Left kidney (tissue), 8 donors: ENCODE results near the gene GRAMD1B. TPM values are rescaled to one million over a fixed set of nuclear protein-coding genes. Genes with fewer than 3 reads are reported as not detected.
A peak's percentile ranks its signal among the peaks of the same experiment; 100 is the strongest.

ENCODE experiments used
- DNase-seq: peaks from one replicate; pipeline ENCODE4 v3.0.0-alpha.2; 2013
- long read RNA-seq, 8 donors: transcript quantifications; one replicate each; lab custom pipeline, GENCODE V29; 2026
- polyA plus RNA-seq: library from polyadenylated mRNA; unstranded; fragments of 120-200 nt; gene quantifications from one replicate; pipeline ENCODE4 v1.2.1, GENCODE V29; 2013; ENCODE audit not compliant: insufficient read length

GRAMD1B gene
- 13.0 TPM for polyA plus RNA-seq
- long read RNA-seq, donor 1, partial matches to known transcripts, result 0 of 2 reads
- long read RNA-seq, donor 1, other reads (novel, unspliced or antisense), result 0 of 2 reads
- long read RNA-seq, donor 2, result 0 reads
- long read RNA-seq, donor 3, result 0 reads
- long read RNA-seq, donor 4, partial matches to known transcripts, result 0 of 1 reads
- long read RNA-seq, donor 4, other reads (novel, unspliced or antisense), result 0 of 1 reads
- long read RNA-seq, donor 5, partial matches to known transcripts, result 0 of 2 reads
- long read RNA-seq, donor 5, other reads (novel, unspliced or antisense), result 0 of 2 reads
- long read RNA-seq, donor 6, partial matches to known transcripts, result 0 of 1 reads
- long read RNA-seq, donor 6, other reads (novel, unspliced or antisense), result 0 of 1 reads
- long read RNA-seq, donor 7, partial matches to known transcripts, result 10 of 10 reads
- long read RNA-seq, donor 7, other reads (novel, unspliced or antisense), result 0 of 10 reads
- long read RNA-seq, donor 8, partial matches to known transcripts, result 0 of 1 reads
- long read RNA-seq, donor 8, other reads (novel, unspliced or antisense), result 0 of 1 reads

DNA sequence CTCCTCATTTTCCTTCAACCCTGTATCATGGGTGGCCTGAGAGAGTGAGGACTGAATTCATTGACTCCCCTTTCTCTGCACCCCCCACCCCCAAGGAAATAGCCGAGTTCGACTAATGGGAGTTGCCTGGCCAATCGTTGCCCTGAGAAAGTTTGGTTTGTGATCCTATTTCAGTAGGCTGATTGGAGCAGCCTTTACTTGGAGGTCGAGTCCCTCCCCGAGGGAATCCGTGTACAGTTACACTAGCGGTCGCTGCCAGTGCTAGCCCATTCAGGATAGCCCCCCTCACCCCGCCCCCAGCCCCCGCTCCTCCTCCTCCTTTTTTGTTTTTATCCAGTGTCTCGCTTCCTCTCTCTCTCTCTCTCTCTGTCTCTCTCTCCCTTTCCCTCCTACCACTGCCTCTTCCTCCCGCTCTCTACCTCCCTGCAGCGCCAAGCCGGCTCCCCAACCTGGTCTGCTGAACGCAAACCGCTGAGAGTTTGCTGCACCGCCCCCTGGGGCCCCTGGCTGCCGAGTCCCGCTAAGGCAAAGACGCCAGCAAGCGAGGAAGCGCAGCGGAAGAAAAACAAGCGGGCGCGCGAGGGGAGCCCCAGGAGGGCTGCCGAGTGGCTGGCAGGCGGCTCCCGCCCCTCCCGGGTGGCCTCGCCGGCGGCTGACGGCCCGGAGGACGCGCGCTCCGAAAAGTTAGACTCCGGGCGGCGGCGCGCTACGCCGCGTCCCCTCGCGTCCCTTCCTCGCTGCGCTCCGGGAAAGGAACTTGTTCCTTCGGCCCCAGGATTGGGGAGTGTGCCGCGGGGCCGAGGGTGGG is at the start of gene GRAMD1B:
Gene GRAMD1B, plus strand, starts transcription at position 357 of the 808 bp plus-strand sequence. CDS start 524 bp downstream, outside the sequence.
- DNase-seq, result peak; percentile 82

DNA sequence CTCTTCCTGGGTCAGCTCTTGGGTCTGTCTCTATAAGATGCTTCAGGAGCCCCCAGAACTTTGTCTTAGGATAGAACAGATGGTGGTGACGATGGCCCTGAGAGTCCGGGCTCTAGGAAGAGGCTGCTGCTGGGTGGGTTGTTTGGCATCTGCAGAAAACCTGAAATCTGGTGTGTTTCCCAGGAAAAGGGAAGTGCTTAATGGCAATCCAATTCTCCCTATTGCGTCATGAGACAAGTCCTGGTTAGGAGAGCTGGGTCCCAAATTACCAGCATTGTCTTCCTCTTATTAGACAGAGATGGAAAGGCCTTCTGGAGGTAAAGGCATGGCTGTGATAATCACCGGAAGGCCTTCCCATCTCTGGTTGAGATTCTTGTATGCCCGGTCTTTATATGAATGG is 48.9 kb upstream of the GRAMD1B start:
- DNase-seq, result no peak

DNA sequence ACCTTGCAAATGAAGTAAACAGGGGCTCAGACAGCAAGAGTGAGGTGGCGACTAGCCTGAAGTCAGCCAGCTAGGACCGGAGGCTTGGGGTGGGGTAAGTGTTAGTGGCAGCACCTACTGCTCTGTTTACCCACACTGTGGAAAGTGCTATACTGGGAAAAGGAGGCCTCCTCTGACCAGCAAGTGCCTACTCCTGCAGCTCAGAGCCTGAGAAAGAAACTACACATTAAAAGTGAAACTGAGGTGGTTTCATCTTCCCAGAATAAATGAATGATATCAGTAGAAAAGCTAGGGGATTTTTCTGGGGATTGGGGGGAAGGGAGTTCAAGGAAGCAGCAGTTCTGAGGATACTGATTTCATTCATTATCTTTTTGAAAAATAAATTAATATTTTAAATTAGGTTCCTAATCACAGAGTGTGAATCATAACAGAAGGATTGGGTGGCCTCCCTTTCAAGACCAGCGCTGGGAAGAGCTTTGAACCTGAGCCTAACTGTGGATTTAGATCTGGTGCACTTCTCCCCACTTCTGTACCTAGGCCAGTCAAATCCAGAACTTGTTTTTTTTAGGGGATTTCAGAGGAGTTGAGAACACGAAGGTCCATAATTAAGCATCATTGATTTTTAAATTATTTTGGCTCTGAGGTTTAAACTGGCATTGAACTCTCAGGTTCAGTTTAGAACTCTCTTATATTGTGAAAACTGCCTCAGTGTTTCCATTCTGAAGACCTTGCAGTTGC is 48.1 kb upstream of the GRAMD1B start:
- DNase-seq, result no peak

DNA sequence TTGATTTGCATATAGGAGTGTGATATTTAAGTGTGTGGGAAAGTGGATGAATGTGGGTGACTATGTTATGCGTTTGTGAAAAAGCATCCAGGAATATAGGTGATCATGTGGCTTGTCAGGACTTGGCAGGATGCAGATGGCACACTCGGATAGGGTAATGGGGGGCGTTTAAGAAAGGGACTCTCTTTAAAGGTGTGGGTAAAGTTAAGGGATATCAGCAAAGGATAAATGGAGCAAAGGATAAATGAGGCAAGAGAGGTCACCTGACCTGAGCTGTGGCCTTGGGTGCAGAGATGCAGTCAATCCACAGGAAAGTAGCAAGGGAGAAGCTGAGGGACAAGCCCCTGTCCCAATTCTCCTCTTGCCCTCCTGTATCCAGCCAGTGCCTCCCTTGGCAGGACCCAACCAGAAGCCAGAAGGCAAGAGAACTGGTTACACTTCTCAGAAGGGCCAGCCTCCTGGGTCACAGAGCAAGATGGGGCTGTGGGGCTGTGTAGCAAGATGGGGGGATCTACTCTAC is 47.5 kb upstream of the GRAMD1B start:
- no peak for DNase-seq

DNA sequence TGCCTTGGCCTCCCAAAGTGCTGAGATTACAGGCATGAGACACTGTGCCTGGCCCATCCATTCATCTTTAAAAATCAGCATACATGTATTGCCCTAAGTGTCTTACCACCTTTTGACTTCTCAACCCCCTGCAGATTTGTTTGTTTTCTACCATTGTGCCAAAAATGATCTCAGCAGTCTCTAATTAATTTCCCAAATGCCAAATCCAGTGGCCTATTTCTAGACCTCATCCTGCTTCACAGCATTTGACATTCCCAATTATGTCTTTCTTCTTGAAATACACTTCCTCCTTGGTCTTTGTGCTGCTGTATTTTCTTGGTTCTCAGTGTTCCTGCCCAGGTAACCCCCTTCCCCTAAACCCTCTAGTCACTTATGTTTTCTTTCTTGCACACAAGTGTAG is 46.0 kb upstream of the GRAMD1B start:
- no peak for DNase-seq

DNA sequence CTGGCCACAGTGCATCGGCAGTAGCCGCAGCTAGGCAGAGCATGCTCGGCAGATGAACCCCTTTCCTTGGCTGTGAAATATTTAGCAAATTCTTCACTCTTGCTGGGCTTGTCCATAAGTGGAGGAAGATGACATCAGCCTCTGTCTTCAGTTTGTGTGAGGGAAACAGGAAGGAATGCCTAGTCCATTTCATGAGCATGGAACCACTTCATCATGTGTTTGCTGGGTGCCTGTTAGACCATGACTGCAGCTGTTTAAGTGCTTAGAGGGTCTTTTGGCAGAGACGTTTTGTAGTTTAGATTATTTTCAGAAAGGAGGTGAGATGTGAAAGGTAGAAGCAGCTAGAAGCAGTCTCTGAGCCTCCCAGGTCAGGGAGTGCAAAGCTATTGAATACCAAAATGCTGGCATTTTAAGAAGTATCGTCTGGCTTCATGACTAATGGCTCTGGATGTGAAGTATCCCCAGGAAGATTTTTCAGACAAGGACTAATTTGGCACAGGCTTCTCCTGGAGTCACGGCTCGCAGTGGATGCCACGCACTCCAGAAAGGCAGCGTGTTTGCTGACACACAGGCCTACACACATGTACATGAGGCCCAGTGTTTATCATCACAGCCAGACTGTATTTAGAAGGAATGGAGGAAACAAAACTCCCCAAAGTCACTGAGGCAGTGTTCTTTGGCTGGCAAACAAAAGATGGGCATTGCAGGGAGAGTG is 43.1 kb upstream of the GRAMD1B start:
- DNase-seq, result no peak

DNA sequence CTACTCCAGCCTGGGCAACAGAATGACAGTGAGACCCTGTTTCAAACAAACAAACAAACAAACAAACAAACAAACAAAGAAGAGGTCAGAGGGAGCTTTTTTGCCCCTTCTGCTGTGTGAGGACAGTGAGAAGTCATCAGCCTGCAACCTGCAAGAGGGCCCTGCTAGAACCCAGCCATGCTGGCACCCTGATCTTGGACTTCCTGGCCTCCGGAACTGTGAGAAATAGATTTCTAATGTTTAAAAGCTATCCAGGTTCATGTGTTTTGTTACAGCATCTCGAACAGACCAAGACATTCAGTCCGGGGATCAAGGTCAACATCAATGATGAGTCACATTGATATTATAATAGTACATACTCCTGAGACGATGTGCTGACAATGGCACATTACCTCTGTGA is 41.4 kb upstream of the GRAMD1B start:
- DNase-seq, result no peak

DNA sequence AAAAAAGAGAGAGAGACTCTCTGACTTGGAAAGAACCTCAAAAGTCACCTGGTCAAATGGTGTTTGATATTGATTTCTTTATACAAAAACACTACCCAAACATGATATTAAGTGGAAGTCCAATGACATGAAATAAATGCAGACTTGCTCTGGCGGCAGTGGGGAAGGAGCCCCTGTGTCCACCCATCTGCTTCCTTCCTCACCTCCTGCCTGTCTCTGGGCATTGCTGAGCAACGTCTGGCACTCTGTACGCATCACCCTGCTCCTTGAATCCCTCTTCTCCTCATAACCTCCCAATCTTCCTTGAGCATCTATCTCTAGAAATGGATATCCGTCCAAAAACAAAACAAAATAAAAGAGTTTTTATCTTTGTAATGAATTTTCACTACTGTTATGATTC is 39.9 kb upstream of the GRAMD1B start:
- no peak for DNase-seq

DNA sequence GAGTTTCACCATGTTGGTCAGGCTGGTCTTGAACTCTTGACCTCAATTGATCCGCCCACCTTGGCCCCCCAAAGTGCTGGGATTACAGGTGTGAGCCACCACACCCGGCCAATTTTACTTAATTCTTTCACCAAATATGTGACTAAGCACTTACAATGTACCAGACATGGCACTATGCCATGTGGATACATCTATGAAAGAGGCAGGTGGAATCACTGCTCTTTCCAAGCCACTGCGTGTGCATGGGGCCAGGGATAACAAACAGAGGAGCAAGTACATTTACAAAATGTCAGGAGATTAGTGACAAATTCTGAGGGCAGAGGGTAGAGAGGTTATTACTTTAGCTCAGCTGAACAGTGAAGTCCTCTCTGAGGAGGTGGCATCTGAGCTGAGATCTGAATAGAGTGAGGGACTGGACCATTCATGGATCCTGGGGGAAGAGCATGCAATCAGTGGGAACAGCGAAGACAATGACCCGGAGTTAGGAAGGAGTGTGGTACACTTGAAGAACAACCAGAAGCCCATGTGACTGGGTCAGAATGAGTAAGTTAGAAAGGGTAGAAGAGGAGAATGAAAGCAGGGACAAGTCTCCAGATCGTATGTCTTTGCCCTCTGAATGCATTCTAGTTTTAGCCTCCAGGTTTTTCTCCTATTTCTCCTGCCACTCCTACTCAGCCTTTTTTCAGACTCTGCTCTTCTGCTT is 38.3 kb upstream of the GRAMD1B start:
- DNase-seq, result no peak

DNA sequence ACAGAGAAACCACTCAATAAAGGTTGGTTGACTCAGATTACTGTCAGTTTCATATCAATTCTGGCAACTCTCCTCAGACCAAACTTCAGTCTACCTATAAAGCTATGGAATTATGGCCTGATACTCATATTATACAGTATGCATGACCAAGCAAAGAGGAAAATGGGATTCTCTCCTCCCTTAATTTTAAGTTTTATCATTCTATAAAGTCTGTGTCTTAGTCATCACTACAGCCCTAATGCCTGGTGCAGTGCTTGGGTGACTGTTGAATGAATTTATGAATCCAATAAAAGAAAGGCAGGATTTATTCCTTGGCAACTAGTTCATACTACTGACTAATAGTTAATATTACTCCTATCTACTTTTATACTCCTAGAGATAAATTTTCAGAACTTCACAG is 37.6 kb upstream of the GRAMD1B start:
- no peak for DNase-seq

DNA sequence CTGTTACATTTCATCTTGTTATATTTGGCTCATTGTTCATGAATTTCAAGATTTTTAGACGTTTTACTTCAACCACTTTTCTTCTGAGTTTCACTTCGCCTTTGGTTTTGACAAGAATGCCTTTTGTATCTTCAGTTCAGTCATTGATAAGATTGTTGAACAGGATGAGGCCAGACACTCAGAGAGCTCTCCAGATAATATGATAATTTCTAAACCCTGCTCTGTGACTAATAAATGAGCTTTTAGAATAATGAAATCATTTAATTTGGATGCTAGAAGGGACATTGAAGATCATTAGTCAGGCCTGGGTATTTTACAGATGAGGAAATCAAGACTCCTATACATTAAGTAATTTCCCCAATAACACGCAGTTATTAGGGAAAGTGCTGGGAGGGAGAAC is 37.2 kb upstream of the GRAMD1B start:
- no peak for DNase-seq

DNA sequence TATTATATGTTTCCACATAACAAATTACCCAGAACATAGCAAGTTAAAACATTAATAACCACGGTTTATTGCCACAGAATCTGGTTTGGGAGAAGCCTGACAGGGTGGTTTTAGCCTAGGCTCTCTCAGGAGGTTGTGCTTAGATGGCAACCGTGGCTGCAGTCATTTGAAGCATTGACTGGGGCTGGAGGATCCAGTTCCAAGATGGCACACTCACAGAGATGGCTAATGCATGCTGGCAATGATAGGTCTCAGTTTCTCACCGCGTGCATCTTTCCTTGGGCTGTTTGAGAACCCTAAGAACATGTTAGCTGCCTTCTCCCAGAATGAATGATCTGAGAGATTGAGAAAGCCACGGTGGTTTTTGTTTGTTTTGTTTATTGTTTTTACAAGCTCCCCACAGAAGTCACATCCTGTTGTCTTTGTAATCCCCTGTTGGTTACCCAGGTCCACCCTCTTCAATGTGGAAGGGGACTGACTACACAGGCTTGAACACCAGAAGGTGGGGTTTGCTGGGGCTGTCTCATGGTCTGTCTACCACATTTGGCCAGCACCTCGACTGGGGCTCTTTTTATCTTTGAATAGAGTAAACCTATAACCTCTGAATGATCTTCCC is 36.6 kb upstream of the GRAMD1B start:
- DNase-seq, result no peak

DNA sequence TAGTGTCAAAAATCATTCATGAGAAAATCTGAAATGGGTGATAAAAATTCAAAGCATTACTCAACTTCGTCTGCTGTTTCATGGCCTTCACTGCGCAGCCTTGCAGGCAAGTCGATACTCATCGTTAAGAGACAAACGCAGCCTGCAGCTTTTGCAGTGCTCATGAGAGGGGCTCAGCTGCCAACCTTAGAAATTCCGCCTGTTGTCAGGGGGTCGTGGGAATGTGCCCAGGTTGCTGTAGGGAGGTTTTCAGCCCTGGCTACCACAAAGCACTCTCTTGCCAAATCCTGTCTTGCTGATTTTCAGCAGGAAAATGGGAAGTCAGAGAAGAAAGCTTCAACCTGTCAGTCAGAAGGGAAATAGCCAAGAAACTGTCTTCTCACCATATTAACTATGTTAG is 25.4 kb upstream of the GRAMD1B start:
- no peak for DNase-seq

DNA sequence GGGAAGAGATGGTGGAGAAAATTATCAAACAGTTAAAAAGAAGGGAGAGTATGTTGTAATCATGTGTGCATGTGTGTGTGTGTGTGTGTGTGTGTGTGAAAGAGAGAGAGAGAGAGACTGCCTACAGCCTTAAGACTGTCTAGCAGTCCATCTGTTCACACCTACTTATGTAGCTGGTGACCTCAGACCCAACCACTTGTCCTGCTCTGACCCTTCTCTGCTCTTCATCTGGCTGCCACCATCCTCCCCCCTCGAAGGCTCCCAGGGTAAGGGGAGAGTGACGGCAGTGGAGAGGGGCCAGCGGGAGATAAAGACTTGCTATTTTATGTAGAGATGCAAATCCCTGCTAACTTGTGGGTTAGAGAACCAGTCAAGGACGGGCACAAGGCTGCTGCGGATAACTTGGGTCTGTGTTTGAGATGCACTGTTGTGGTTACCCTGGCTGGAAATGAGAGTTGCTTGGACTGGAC is 24.9 kb upstream of the GRAMD1B start:
- no peak for DNase-seq

DNA sequence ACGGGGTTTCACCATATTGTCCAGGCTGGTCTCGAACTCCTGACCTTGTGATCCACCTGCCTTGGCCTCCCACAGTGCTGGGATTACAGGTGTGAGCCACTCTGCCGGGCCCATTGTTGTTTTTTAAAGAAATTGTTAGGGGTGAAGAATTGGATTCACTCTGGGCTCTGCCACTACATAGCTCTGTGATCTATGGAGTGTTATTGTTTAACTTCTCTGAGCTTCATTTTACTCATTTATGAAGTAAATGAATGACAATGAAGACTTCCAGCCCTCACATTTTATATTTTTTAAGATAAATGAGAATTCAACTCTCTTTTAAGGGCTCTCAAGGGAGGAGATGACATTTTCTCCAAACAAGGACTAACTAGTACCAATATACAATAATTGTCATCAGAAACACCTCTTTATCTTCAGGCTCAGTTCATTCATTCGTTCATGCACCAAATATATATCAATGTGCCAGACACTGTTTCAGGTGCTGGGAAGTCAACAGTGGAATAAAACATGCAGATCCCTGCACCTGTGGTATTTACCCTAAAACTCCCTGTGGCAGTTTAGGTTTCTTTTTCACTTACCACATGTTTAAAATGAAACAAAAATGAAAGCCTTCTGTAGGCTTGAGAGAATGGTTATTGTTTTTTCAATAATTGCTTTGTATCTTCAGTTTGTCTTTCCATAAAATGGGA is 23.5 kb upstream of the GRAMD1B start:
- no peak for DNase-seq

DNA sequence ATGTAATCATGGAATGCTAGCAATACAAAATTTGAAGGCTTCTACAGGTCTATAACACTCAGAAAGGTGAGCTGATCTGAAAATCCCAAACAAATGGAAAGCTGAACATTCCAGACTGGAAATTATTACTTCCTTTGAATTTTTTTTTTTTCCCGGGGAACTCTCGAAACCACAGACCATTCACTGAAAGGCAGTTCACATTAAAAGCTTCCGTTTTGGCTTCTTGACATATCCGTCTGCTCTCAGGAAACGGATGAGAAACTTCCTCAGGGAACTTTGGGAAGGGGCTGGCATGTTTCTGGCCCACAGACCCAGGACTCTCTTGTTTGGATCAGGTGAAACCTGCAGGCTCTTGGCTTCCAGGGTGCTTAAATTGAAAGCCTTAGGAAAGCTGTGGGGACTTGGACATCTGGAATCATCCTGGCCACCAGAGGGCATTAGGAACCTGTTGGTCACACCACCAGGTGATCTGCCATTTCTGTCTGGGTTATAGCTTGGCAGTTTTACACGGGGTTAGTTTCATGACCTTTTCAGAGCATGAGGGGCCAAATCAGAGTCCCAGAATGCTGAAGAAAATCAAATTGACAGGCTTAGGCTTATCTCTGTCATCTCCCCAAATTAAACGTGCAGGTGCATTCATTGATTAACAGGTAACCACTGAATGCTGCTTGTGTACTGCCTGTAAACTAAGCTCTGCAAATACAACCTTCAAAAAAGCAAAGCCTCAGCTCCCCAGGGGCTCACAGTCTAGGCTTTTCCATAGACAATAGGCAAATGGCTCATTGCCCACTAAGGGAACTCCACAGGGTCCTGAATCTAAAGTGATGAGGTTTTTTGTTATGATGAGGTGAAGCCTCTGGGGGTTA is 22.7 kb upstream of the GRAMD1B start:
- DNase-seq, result peak; percentile 80

DNA sequence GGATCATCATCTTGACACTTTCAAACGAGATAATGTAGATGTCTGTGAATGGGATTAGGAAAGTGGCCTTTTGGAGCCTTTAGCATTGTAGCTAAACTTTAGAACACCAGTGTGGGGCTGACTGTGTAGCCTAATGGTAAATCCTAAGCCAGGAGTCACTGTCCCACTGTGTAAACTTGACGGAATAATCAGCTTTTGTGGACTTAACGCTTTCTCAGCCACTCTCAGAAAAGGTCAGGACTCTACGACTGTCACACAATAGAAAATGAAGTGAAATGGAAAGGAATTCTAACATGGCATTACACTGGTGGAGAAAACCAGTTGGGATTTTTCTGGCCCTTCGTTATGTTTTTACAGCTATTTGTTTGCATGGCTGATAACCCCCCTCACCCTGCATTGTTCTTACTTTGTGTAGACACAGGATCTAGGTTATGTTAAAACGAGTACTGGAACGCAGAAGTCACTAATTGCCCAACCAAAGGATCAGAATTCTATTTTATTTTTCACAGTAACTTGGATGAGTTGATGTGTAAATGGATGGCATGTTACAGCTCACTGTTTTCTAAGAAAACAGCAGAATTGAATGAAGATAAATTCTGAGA is 22.0 kb upstream of the GRAMD1B start:
- no peak for DNase-seq
